HL-60 (cell line): Measurements from ENCODE around the gene SHISA8.

Source experiments
- CTCF ChIP-seq: IDR thresholded peaks from one replicate; pipeline ENCODE4 v1.5.1; 2011; ENCODE audit warnings: low read length, control low read depth, inconsistent platforms; ENCODE audit not compliant: insufficient read depth
- REST ChIP-seq: IDR thresholded peaks from 2 replicates; pipeline ENCODE4 v1.6.1; 2012; ENCODE audit warnings: low read depth; ENCODE audit not compliant: insufficient replicate concordance

GRCh38 chr22:41893591-41894375, 21.1 kb downstream of the SHISA8 start:
- TF ChIP-seq CTCF: no peak
- no peak for TF ChIP-seq REST
